SK-N-SH (cell line): ENCODE data around the gene FBXW10B. TPM values are rescaled to one million over a fixed set of nuclear protein-coding genes. Genes with fewer than 3 reads are reported as not detected.
A peak's percentile ranks its signal among the peaks of the same experiment; 100 is the strongest.

Source experiments
- CTCF ChIA-PET: fragments of 300-600, 350-600 bp; formaldehyde crosslinking; extraction: SDS; loops from one replicate; lab custom pipeline; 2021; lab: Yijun Ruan, JAX
- POLR2A ChIA-PET: fragments of 350-600 bp; sonication (Branson Sonifier 250); formaldehyde crosslinking; extraction: SDS; loops from one replicate; lab custom pipeline; 2020; ENCODE audit warnings: antibody characterized with exemption, inconsistent platforms; lab: Yijun Ruan, JAX
- DNase-seq: peaks from one replicate; pipeline ENCODE4 v3.0.0; 2012
- H2AFZ ChIP-seq: fragments of 200-600 bp; sonication (generic); 2 replicates; pipeline ENCODE4 v1.8.1; 2016; ENCODE audit warnings: antibody characterized with exemption, mild to moderate bottlenecking, low read depth
- H3F3A ChIP-seq: fragments of 200-600 bp; sonication (generic); replicated peaks from 2 replicates; pipeline ENCODE3; 2016; ENCODE audit warnings: antibody characterized with exemption, mild to moderate bottlenecking; ENCODE audit not compliant: insufficient read depth
- H3K27ac ChIP-seq, 2 experiments: fragments of 200-500 bp in 1 of 2; fragments of 200-600 bp in 1 of 2; sonication (Bioruptor generic) in 1 of 2; sonication (generic), shearing (Covaris generic) in 1 of 2; 2 replicates each; pipeline versions ENCODE4 v1.5.1 to v1.6.1; 2014 to 2016; ENCODE audit warnings: low read depth in 2 of 2, inconsistent platforms in 1 of 2, low read length in 1 of 2, mild to moderate bottlenecking in 1 of 2, mixed read lengths in 1 of 2
- H3K27me3 ChIP-seq: fragments of 200-600 bp; sonication (generic), shearing (Covaris generic); 2 replicates; pipeline ENCODE4 v1.6.1; 2016; ENCODE audit warnings: mixed run types; ENCODE audit not compliant: insufficient read depth
- H3K36me3 ChIP-seq, 2 experiments: fragments of 200-500 bp in 1 of 2; fragments of 200-600 bp in 1 of 2; sonication (Bioruptor generic) in 1 of 2; sonication (generic) in 1 of 2; replicated peaks in 1 of 2; 2 replicates each; pipeline versions ENCODE3 to v1.5.1; 2014 to 2016; ENCODE audit warnings: low read length in 1 of 2, mild to moderate bottlenecking in 1 of 2; ENCODE audit not compliant: insufficient read depth in 2 of 2, control insufficient read depth in 1 of 2
- H3K4me1 ChIP-seq, 2 experiments: fragments of 200-500 bp in 1 of 2; fragments of 200-600 bp in 1 of 2; sonication (Bioruptor generic) in 1 of 2; sonication (generic), shearing (Covaris generic) in 1 of 2; 2 replicates each; pipeline versions ENCODE4 v1.5.1 to v1.6.1; 2014 to 2016; ENCODE audit warnings: low read depth in 1 of 2, low read length in 1 of 2, mixed run types in 1 of 2; ENCODE audit not compliant: insufficient read depth in 2 of 2, control insufficient read depth in 1 of 2
- H3K4me2 ChIP-seq: fragments of 200-600 bp; sonication (generic), shearing (Covaris generic); 2 replicates; pipeline ENCODE4 v1.6.1; 2017; ENCODE audit warnings: mixed run types
- H3K4me3 ChIP-seq, 2 experiments: fragments of 200-500 bp in 1 of 2; fragments of 200-600 bp in 1 of 2; sonication (Bioruptor generic) in 1 of 2; sonication (generic), shearing (Covaris generic) in 1 of 2; 2 replicates each; pipeline versions ENCODE4 v1.5.1 to v1.8.1; 2014 to 2016; ENCODE audit warnings: low read depth in 2 of 2, inconsistent platforms in 1 of 2, low read length in 1 of 2, mild to moderate bottlenecking in 1 of 2, mixed read lengths in 1 of 2, moderate library complexity in 1 of 2
- H3K79me2 ChIP-seq: fragments of 200-600 bp; sonication (generic); 2 replicates; pipeline ENCODE4 v1.8.1; 2017; ENCODE audit warnings: mild to moderate bottlenecking; ENCODE audit not compliant: insufficient read depth
- H3K9ac ChIP-seq: fragments of 200-600 bp; sonication (generic); 2 replicates; pipeline ENCODE4 v1.6.1; 2017; ENCODE audit warnings: mixed run types
- H3K9me2 ChIP-seq: fragments of 200-600 bp; sonication (generic); 2 replicates; pipeline ENCODE4 v1.6.1; 2017; ENCODE audit warnings: mixed run types
- H3K9me3 ChIP-seq: fragments of 200-600 bp; sonication (generic); 2 replicates; pipeline ENCODE4 v1.6.1; 2017; ENCODE audit warnings: mixed run types, mild to moderate bottlenecking, moderate library complexity
- H4K20me1 ChIP-seq: fragments of 200-600 bp; sonication (generic); 2 replicates; pipeline ENCODE4 v1.6.1; 2017; ENCODE audit warnings: mild to moderate bottlenecking, mixed run types; ENCODE audit not compliant: insufficient read depth
- EZH2phosphoT487 ChIP-seq: fragments of 200-600 bp; sonication (generic); IDR thresholded peaks from 2 replicates; pipeline ENCODE4 v1.6.1; 2017; ENCODE audit warnings: low read depth, mixed run types, mild to moderate bottlenecking, antibody characterized with exemption, moderate library complexity, borderline replicate concordance
- FOSL2 ChIP-seq: IDR thresholded peaks from 2 replicates; pipeline ENCODE4 v1.4.0; 2012; ENCODE audit warnings: low read depth, mild to moderate bottlenecking, moderate library complexity, borderline replicate concordance
- FOXM1 ChIP-seq: IDR thresholded peaks from 2 replicates; pipeline ENCODE4 v1.4.0; 2012; ENCODE audit warnings: low read depth, mild to moderate bottlenecking
- IRF3 ChIP-seq: fragments of 150-350 bp; IDR thresholded peaks from 2 replicates; pipeline ENCODE4 v1.6.1; 2016; ENCODE audit warnings: mild to moderate bottlenecking, low read depth, low read length
- MXI1 ChIP-seq: IDR thresholded peaks from 2 replicates; pipeline ENCODE4 v1.6.1; 2012; ENCODE audit warnings: mild to moderate bottlenecking, low read depth, low read length, improper control_type of control experiment
- NFIC ChIP-seq: IDR thresholded peaks from 2 replicates; pipeline ENCODE4 v1.4.0; 2012; ENCODE audit warnings: borderline replicate concordance
- PBX3 ChIP-seq: IDR thresholded peaks from 2 replicates; pipeline ENCODE4; 2012
- RAD21 ChIP-seq: IDR thresholded peaks from 2 replicates; pipeline ENCODE4 v1.6.1; 2012; ENCODE audit warnings: mild to moderate bottlenecking, low read length
- RCOR1 ChIP-seq: fragments of 150-350 bp; IDR thresholded peaks from 2 replicates; pipeline ENCODE4 v1.6.1; 2017; ENCODE audit warnings: antibody characterized with exemption, low read length
- REST ChIP-seq: IDR thresholded peaks from 2 replicates; pipeline ENCODE4 v1.6.1; 2012; ENCODE audit warnings: mild to moderate bottlenecking, low read depth, low read length, moderate library complexity
- SMC3 ChIP-seq: IDR thresholded peaks from 2 replicates; pipeline ENCODE4 v1.6.1; 2012; ENCODE audit warnings: low read depth, low read length, improper control_type of control experiment
- TCF12 ChIP-seq: IDR thresholded peaks from 2 replicates; pipeline ENCODE4 v1.4.0; 2012
- USF1 ChIP-seq: IDR thresholded peaks from 2 replicates; pipeline ENCODE4 v1.4.0; 2012; ENCODE audit warnings: low read depth, borderline replicate concordance
- WGBS: methylation state at CpG from one replicate; pipeline ENCODE4 v1.1.6; 2017; ENCODE audit warnings: low lambda C conversion rate; 5-methylcytosine and 5-hydroxymethylcytosine counted together
- polyA plus RNA-seq, 3 experiments: library from polyadenylated mRNA; depleted of rRNA; stranded (reverse); fragments of >200 nt; gene quantifications; 2 replicates each; pipeline ENCODE4 v1.2.3, GENCODE V29; 2012

The FBXW10B gene
- polyA plus RNA-seq, 1 of the 3 experiments (the other 2 are of a cell fraction), result 0.46 TPM

GRCh38 chr17:15659663-15660062 is 40.2 kb upstream of the FBXW10B start:
- Histone ChIP-seq H3K36me3 (peaks cover 3 to 28% of the 10 kb centered on the region in 2 experiments), H3F3A (no peaks in the 10 kb centered on the region), H3K9me3 (no peaks in the 10 kb centered on the region), H3K4me2 (no peak overlapping the region), H4K20me1 (no peaks in the 10 kb centered on the region), H3K27me3 (no peaks in the 10 kb centered on the region), H3K9me2 (no peaks in the 10 kb centered on the region), H3K4me1 (peaks cover 0 to 9% of the 10 kb centered on the region in 2 experiments; a peak in 1 of 4 replicates), H3K27ac (no peak overlapping the region), H3K79me2 (no peaks in the 10 kb centered on the region), H3K4me3 (no peak overlapping the region), H3K9ac (no peak overlapping the region), H2AFZ (no peak overlapping the region)
- no peak for DNase-seq
- ChIA-PET POLR2A (no interaction called here), CTCF (no interaction called here)
- WGBS, result 91% methylated on average over 3 of the region's 4 CpGs
- TF ChIP-seq REST (0 out of 2 replicates have a peak, but pooled peaks have one; percentile 31), TCF12 (no peak), IRF3 (no peak), NFIC (peak; percentile 7; the same call in 1 of the 2 replicates)

- DNase-seq, result no peak
- Histone ChIP-seq H4K20me1 (no peaks in the 10 kb centered on the region), H3K36me3 (peaks cover 3 to 28% of the 10 kb centered on the region in 2 experiments), H3K27ac (no peak overlapping the region)
- TF ChIP-seq RAD21, result no peak
- TF ChIP-seq MXI1, result no peak
- TF ChIP-seq RCOR1, result no peak
- no peak for TF ChIP-seq FOXM1
- TF ChIP-seq USF1, result no peak
- no peak for TF ChIP-seq PBX3
- no peak for TF ChIP-seq SMC3
- TF ChIP-seq TCF12, result no peak
- TF ChIP-seq FOSL2, result no peak
- no peak for TF ChIP-seq EZH2phosphoT487
- TF ChIP-seq, all 33 proteins: peak for 0
- H3K4me1 ChIP-seq, result peaks cover 0 to 9% of the 10 kb centered on the region in 2 experiments; a peak in 1 of 4 replicates
- H3F3A ChIP-seq, result no peaks in the 10 kb centered on the region
- H2AFZ ChIP-seq, result no peak overlapping the region
- no peaks in the 10 kb centered on the region for H3K9me2 ChIP-seq
- H3K9me3 ChIP-seq, result no peaks in the 10 kb centered on the region
- no peak overlapping the region for H3K4me3 ChIP-seq
- no peaks in the 10 kb centered on the region for H3K79me2 ChIP-seq
- H3K9ac ChIP-seq, result no peak overlapping the region
- no peak overlapping the region for H3K4me2 ChIP-seq
- WGBS, result 97% methylated on average over 6 of the region's 6 CpGs
- ChIA-PET POLR2A (no interaction called here), CTCF (no interaction called here)
- H3K27me3 ChIP-seq, result no peaks in the 10 kb centered on the region
Observed at GRCh38 chr17:15659236-15659635, 39.7 kb upstream of the FBXW10B start.
